Psoas muscle (tissue), 8 donors: ENCODE measurements around the gene RAD51B. TPM values are rescaled to one million over a fixed set of nuclear protein-coding genes. Genes with fewer than 3 reads are reported as not detected.
"Not testable (repeated sequence)": the region's sequence is repeated elsewhere in the genome, so short reads cannot be mapped to it uniquely, and the experiment has no call there.

Experiments
- ATAC-seq, 4 donors: fragments of 200-7000 bp; cut with Tn5 transposase; one replicate each; pipeline ENCODE4 v1.9.1; 2020; ENCODE audit warnings: moderate library complexity in 3 of 4, mild to moderate bottlenecking in 2 of 4
- DNase-seq, 2 donors: peaks; one replicate each; pipeline ENCODE4 v3.0.0-alpha.2; 2020
- H3K27ac ChIP-seq: fragments of 200-600 bp; one replicate; pipeline ENCODE4 v1.8.0; 2022
- H3K27me3 ChIP-seq, 3 donors: fragments of 200-600 bp in 1 of 3; one replicate each; pipeline versions ENCODE4 v1.6.1 to v1.8.0; 2013 to 2022; ENCODE audit warnings: low read length in 2 of 3, mild to moderate bottlenecking in 2 of 3, moderate library complexity in 1 of 3; ENCODE audit not compliant: insufficient read depth in 3 of 3
- H3K36me3 ChIP-seq, 2 donors: fragments of 200-600 bp in 1 of 2; one replicate each; pipeline versions ENCODE4 v1.6.1 to v1.8.0; 2013 to 2022; ENCODE audit warnings: low read depth in 1 of 2, mild to moderate bottlenecking in 1 of 2, moderate library complexity in 1 of 2; ENCODE audit not compliant: insufficient read depth in 1 of 2
- H3K4me1 ChIP-seq: fragments of 200-600 bp; one replicate; pipeline ENCODE4 v1.8.0; 2022
- H3K4me3 ChIP-seq: fragments of 200-600 bp; one replicate; pipeline ENCODE4 v1.8.0; 2022; ENCODE audit warnings: mild to moderate bottlenecking
- H3K9me3 ChIP-seq: fragments of 200-600 bp; one replicate; pipeline ENCODE4 v1.8.0; 2022
- CTCF ChIP-seq: fragments of 200-600 bp; IDR thresholded peaks from one replicate; pipeline ENCODE4 v1.8.0; 2022; ENCODE audit warnings: antibody characterized with exemption
- WGBS, 3 donors: extraction: QIAGEN DNeasy Blood & Tissue Kit; methylation state at CpG; one replicate each; pipeline versions ENCODE4 v1.1.6 to v1.1.7; 2013; 5-methylcytosine and 5-hydroxymethylcytosine counted together
- intact Hi-C, 2 donors: fragments of 100-400 bp; cut with DNase I; formaldehyde crosslinking; loops; one replicate each; pipeline versions ENCODE4 v1.11.0 to v1.14.2; 2022
- polyA plus RNA-seq, 3 donors: library from polyadenylated mRNA; stranded (reverse); fragments of 200-250 nt; gene quantifications; one replicate each; pipeline ENCODE4 v1.2.3, GENCODE V29; 2013
- total RNA-seq, 4 donors: library from RNA; stranded (reverse); fragmentation: NEBNext Ultra II Directional in 2 of 4; extraction: Animal tissue kit (Norgen Biotek cat#: 25700) in 2 of 4; gene quantifications; one replicate each; pipeline versions ENCODE4 v1.2.1 to v1.2.4, GENCODE V29; 2021 to 2023
- donor health status: healthy with polysubstance abuse.
- donor health status: DM: no; HTN: no; CAD: no; lungs with moderate emphysema.
- donor health status: Bipolar disorder and iron deficiency.
- donor health status: healthy.
- donor health status: DM: yes; HTN: yes; CAD: no.
- donor health status: DM: no; HTN: no; CAD: no.
- donor health status: DM: no; HTN: no; CAD: no.
- donor health status: DM: yes; HTN: yes; CAD: no.

The RAD51B gene
- total and polyA plus RNA-seq, 7 donors = 0.60 to 7.2 (median 2.2) TPM

DNA sequence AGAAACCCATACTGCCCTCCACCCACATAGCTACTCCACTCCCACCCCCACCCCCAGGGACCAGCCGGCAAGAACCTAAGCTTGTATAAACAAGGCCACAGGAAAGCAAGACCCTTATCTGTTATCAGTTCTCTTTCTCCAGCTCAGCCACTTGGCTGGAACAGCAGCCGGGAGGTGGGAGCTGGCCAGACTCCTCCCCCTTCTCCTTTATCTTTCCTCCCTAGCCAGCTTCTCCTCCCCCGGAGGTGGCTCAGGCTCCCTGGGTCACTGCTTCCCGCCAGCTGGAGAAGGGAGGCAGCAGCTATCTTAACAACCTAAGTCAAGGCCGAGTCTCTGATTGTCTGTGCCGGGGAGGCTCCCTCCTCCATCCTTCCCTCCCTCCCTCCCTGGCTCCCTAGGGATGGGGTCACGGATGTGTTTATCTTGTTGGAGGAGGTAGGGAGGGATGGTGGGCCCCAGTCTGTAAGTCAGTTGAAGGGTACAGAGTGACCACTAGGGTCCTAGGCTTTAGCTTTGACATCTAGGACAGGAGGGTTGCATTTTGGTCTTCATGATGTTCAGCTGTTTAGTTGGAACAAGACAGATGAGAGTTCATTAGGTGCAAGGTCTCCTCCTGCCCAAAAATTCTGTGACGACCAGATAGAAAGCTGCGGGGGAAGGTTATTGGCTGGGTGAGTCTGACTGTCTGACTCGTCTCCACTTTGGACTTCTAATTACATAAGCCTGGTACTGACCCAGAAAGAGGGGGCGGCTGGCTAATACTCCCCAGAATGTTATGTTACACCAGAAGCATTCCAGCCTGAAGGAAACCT, 943.6 kb downstream of the RAD51B start:
- Histone ChIP-seq H3K4me3 (no peak overlapping the region), H3K36me3 (no peaks in the 10 kb centered on the region), H3K9me3 (no peaks in the 10 kb centered on the region), H3K27ac (peak overlapping the region; percentile 41), H3K27me3 (no peaks in the 10 kb centered on the region), H3K4me1 (peaks cover 4% of the 10 kb centered on the region)
- TF ChIP-seq CTCF = no peak
- intact Hi-C loops = no loop called here
- 36 to 45% (median 39%) methylated on average over 11 of the region's 11 CpGs for WGBS, 3 donors
- ATAC-seq (peak; percentile 34 to 49 (median 46)), DNase-seq (peak; percentile 53 to 67)

DNA sequence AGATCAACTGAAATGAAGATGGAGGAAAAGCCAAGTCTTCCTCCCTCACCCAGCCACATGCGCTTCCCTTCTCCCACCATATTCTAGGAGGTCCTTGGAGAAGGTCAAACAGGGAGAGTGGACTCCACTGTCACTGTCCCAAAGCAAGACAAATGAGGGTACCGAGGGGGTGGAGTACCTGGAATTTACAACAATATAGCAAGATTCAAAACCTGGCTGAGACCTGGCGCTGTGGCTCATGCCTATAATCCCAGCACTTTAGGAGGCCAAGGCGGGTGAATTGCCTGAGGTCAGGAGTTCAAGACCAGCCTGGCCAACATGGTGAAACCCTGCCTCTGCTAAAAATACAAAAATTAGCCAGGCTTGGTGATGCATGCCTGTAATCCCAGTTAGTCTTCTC, 944.3 kb downstream of the RAD51B start:
- DNase-seq, H3K27me3 ChIP-seq, H3K9me3 ChIP-seq, H3K36me3 ChIP-seq, H3K4me3 ChIP-seq, intact Hi-C loops, H3K4me1 ChIP-seq, ATAC-seq: not testable (repeated sequence)
- 93 to 97% (median 97%) methylated on average over 4 of the region's 4 CpGs for WGBS, 3 donors
- peak overlapping the region; percentile 41 for H3K27ac ChIP-seq

DNA sequence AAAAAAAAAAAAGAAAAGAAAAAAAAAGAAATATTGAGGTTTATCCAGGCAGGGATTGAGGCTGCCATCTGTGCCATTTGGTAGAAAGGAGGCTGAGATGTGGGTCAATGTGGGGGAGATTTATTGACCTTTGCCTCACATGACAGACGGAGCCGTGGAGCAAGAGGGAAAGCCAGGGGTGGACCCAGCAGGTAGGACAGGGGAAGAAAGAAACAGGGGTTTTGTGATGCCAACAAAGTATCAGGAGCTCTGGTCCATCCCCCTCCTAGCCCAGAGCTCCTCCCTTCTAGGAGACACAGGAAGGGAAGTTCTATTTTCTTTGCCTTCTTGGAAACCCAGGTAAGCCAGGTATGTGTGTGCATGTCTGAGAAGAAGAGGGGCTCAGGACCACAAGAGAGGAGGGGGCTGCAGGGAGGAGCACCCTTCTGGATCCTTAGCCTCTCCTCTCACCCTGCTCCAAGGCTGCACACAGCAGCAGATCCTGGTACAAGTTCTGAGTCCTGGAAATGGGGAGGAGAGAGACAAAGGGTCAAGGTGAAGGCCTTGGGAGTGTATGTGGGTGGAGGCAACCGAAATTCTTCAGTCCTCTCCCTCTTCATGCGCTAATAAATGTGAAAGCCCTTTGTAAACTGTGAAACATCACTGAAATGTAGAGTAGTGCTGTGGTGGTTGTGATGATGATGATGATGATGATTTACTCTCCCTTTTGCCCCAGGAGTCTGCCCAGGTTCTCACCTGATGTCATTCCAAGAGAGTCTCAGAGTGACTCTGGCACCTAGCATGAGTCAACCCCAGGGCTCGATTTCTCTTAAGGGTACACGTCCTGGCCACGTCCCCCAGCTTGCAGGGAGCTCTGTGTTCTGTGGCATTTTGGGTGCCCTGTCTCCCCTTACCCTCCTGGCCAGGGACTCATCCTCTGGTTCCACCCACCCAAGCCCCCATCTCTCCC, 947.0 kb downstream of the RAD51B start:
- Histone ChIP-seq H3K36me3 (no peaks in the 10 kb centered on the region), H3K27ac (no peak overlapping the region), H3K4me1 (peaks cover 4% of the 10 kb centered on the region), H3K27me3 (no peaks in the 10 kb centered on the region), H3K4me3 (no peak overlapping the region), H3K9me3 (no peaks in the 10 kb centered on the region)
- no peak for ATAC-seq
- TF ChIP-seq CTCF = no peak
- intact Hi-C loops = no loop called here
- WGBS, 3 donors = 78 to 91% (median 88%) methylated on average over 7 of the region's 7 CpGs
- no peak for DNase-seq

- no peaks in the 10 kb centered on the region for H3K36me3 ChIP-seq
- H3K9me3 ChIP-seq = no peaks in the 10 kb centered on the region
- DNase-seq = no peak
- ATAC-seq = no peak
- intact Hi-C loops = no loop called here
- peaks cover 4% of the 10 kb centered on the region for H3K4me1 ChIP-seq
- H3K4me3 ChIP-seq = no peak overlapping the region
- TF ChIP-seq CTCF = no peak
- H3K27ac ChIP-seq = no peak overlapping the region
- WGBS, 3 donors = 96 to 98% (median 97%) methylated on average over 5 of the region's 5 CpGs
- H3K27me3 ChIP-seq = no peaks in the 10 kb centered on the region
Measured at GRCh38 chr14:68767248-68767645, 947.7 kb downstream of the RAD51B start.

GRCh38 chr14:68768316-68768715, 948.7 kb downstream of the RAD51B start:
- Histone ChIP-seq H3K36me3 (no peaks in the 10 kb centered on the region), H3K9me3 (no peaks in the 10 kb centered on the region), H3K27me3 (no peaks in the 10 kb centered on the region), H3K4me3 (no peak overlapping the region), H3K27ac (no peak overlapping the region), H3K4me1 (no peaks in the 10 kb centered on the region)
- no peak for TF ChIP-seq CTCF
- WGBS, 3 donors = 85 to 91% (median 90%) methylated on average over 7 of the region's 7 CpGs
- intact Hi-C loops = no loop called here
- DNase-seq (no peak), ATAC-seq (no peak)
